Neural crest cell (in vitro differentiated cells): ENCODE data around the gene TCF4. TPM values are rescaled to one million over a fixed set of nuclear protein-coding genes. Genes with fewer than 3 reads are reported as not detected.

ENCODE experiments used
- DNase-seq: peaks from one replicate; pipeline ENCODE4 v3.0.0; 2021; ENCODE audit warnings: low read depth, mixed read lengths, low spot score
- H3K27ac Mint-ChIP-seq: one replicate; pipeline ENCODE4 v1.8.0; 2021; ENCODE audit warnings: mild to moderate bottlenecking, mixed read lengths; ENCODE audit not compliant: unreplicated experiment
- H3K27me3 Mint-ChIP-seq: 2 replicates; pipeline ENCODE4 v1.8.0; 2021; ENCODE audit warnings: low read depth, mild to moderate bottlenecking, mixed read lengths
- H3K36me3 Mint-ChIP-seq: 2 replicates; pipeline ENCODE4 v1.8.0; 2021; ENCODE audit warnings: low read depth, mild to moderate bottlenecking, mixed read lengths
- H3K4me1 Mint-ChIP-seq: 2 replicates; pipeline ENCODE4 v1.8.0; 2021; ENCODE audit warnings: mixed read lengths
- H3K4me3 Mint-ChIP-seq: one replicate; pipeline ENCODE4 v1.8.0; 2021; ENCODE audit warnings: mild to moderate bottlenecking, mixed read lengths
- H3K9me3 Mint-ChIP-seq: 2 replicates; pipeline ENCODE4 v1.8.0; 2021; ENCODE audit warnings: mixed read lengths
- total RNA-seq: library from RNA; stranded (reverse); gene quantifications from 2 replicates; pipeline ENCODE4 v1.2.1, GENCODE V29; 2021
- TF ChIP-seq, protein P1 (sequence below): fragments of 200-600 bp; sonication (generic); conservative IDR thresholded peaks from 2 replicates; pipeline ENCODE4 v1.5.0; 2021; ENCODE audit warnings: antibody characterized with exemption, mild to moderate bottlenecking

Gene TCF4
- total RNA-seq, 1 donor from 2014 or later, result 89.9 TPM

DNA sequence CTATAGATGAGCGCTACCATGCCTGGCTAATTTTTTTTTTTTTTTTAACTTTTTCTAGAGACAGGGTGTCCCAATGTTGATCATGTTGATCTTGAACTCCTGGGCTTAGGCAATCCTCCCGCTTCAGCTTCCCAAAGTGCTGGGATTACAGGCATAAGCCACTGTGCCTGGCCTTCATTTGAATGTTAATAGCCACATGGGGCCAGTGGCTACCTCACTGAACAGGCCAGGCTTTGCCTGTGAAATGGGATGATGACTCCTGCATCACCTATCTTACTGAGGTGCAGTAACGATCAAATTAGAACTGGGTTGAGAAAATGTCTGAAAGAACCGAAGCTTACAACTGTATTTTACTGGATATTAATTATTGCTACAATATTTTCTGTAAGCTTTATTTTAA is 278.7 kb downstream of the TCF4 start:
- peaks cover 27% of the 10 kb centered on the region for H3K4me1 Mint-ChIP-seq
- H3K27ac Mint-ChIP-seq, result no peak overlapping the region
- DNase-seq, result no peak
- no peak overlapping the region for H3K4me3 Mint-ChIP-seq
- TF ChIP-seq, protein P1, sequence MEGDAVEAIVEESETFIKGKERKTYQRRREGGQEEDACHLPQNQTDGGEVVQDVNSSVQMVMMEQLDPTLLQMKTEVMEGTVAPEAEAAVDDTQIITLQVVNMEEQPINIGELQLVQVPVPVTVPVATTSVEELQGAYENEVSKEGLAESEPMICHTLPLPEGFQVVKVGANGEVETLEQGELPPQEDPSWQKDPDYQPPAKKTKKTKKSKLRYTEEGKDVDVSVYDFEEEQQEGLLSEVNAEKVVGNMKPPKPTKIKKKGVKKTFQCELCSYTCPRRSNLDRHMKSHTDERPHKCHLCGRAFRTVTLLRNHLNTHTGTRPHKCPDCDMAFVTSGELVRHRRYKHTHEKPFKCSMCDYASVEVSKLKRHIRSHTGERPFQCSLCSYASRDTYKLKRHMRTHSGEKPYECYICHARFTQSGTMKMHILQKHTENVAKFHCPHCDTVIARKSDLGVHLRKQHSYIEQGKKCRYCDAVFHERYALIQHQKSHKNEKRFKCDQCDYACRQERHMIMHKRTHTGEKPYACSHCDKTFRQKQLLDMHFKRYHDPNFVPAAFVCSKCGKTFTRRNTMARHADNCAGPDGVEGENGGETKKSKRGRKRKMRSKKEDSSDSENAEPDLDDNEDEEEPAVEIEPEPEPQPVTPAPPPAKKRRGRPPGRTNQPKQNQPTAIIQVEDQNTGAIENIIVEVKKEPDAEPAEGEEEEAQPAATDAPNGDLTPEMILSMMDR, result no peak
- no peaks in the 10 kb centered on the region for H3K27me3 Mint-ChIP-seq
- no peaks in the 10 kb centered on the region for H3K9me3 Mint-ChIP-seq
- no peaks in the 10 kb centered on the region for H3K36me3 Mint-ChIP-seq

DNA sequence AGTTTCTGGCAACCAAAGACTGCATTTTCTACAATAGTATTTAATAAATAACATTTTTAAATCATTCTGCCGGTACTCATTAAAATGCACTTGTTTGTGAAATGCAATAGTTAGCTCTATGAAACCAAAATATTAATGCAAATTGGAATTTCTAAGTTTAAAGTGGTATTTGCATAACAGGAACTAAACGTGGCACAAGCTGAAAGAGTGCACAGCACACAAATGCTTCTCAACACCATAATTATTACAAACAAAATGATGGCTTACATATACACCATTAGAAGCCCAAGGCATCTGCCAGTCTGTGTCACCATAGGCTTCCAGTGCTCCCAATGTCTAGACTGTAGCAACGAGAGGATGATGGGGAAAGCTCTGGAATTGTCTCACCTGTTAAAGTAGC is 280.5 kb downstream of the TCF4 start:
- Mint-ChIP-seq H3K4me3 (no peak overlapping the region), H3K36me3 (no peaks in the 10 kb centered on the region), H3K27ac (no peak overlapping the region), H3K4me1 (peaks cover 9% of the 10 kb centered on the region), H3K27me3 (no peaks in the 10 kb centered on the region), H3K9me3 (no peaks in the 10 kb centered on the region)
- TF ChIP-seq, protein P1, result no peak
- DNase-seq, result no peak

DNA sequence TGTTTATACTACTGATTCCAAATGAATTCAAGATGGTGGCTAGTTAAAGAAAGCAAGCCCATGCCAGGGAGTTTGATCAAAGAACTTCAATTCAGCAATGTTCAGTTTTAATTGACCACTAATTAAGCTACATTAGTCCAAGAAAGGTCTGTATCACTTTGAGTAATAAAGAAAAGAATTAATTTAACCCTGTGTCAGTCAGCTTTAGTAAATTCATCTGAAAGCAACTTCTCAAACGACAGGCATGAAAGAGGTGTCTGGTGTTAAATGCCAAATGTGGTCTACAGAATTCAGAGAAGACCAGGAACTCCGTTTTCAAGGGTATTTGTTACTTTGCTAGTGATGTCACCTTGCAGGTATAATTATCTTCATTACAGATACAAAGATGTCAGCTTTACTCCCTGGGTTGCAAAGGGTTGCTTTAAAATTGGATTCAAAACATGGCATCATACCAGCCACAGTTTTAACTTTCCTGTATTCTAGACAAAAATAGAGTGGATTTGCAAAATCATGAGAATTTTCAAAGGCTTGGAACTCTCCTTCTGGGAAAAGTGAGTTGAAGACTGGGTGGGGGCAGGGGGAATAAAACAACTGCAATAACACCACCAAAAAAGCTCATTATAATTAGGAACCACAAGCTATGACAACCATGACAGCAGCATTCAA is 281.5 kb downstream of the TCF4 start:
- Mint-ChIP-seq H3K27me3 (no peaks in the 10 kb centered on the region), H3K9me3 (no peaks in the 10 kb centered on the region), H3K4me3 (no peak overlapping the region), H3K36me3 (no peaks in the 10 kb centered on the region), H3K4me1 (peaks cover 16% of the 10 kb centered on the region), H3K27ac (no peak overlapping the region)
- TF ChIP-seq, protein P1, result no peak
- no peak for DNase-seq

DNA sequence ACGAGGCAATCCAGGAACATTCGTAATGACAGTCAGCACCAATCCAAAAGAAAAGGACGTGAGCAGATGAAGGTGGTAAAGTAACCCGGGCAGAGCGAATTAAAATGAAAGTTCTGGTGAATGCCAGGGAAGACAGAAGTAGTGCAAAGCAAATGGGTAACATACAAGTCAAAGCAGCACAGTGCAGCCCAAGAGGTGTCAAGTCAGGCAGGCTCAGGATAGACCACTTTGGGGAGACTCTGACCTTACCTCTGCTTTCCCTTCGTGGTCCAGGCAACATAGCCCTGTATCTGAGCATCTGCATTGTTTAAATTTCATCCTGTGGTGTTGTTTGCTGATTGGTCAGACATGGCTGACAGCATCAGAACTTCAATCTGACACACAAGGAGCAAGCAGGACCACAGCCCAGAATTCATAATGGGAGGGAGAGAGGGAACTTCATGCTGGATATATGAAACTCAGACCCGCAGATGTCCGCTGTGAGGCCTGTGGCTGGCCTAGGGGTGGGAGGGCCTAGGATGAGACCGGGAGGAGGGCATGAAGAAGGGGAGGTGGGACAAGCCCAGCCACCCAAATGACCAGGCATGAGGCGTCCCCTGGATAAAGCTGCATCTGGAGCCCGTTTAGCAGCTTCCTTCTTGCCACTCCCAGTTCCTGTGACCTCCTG is 285.7 kb downstream of the TCF4 start:
- no peaks in the 10 kb centered on the region for H3K27me3 Mint-ChIP-seq
- no peak for DNase-seq
- no peak overlapping the region for H3K27ac Mint-ChIP-seq
- H3K4me3 Mint-ChIP-seq, result no peak overlapping the region
- H3K9me3 Mint-ChIP-seq, result no peaks in the 10 kb centered on the region
- no peaks in the 10 kb centered on the region for H3K36me3 Mint-ChIP-seq
- TF ChIP-seq, protein P1, result no peak
- H3K4me1 Mint-ChIP-seq, result peaks cover 27% of the 10 kb centered on the region

DNA sequence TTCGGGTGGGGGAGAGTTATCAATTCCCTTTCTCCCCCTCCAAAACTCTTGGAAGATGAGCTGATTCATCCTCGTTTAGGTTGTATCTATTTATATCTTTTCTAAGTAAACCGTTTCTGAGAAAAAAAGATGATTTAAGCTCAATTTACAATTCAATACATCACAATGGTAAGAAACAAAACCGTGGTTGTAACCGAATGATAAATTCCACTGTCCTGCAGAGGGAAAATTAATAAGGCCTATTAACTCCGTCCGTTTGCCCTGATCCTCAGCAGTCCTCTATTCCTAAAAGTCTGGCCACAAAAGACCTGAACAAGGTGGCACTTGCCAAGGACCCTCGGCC is 286.2 kb downstream of the TCF4 start:
- H3K4me1 Mint-ChIP-seq, result peaks cover 27% of the 10 kb centered on the region
- no peaks in the 10 kb centered on the region for H3K36me3 Mint-ChIP-seq
- TF ChIP-seq, protein P1, result no peak
- no peak for DNase-seq
- H3K27me3 Mint-ChIP-seq, result no peaks in the 10 kb centered on the region
- no peaks in the 10 kb centered on the region for H3K9me3 Mint-ChIP-seq
- no peak overlapping the region for H3K4me3 Mint-ChIP-seq
- no peak overlapping the region for H3K27ac Mint-ChIP-seq
